Kidney epithelial cell (primary cell): Measurements from ENCODE around the gene CBLB. TPM values are rescaled to one million over a fixed set of nuclear protein-coding genes. Genes with fewer than 3 reads are reported as not detected.

Experiments used
- DNase-seq: peaks from one replicate; pipeline ENCODE4 v3.0.0-alpha.2; 2010; ENCODE audit warnings: low read depth
- H3K27me3 ChIP-seq: 2 replicates; pipeline ENCODE4 v1.6.0; 2011; ENCODE audit warnings: low read length; ENCODE audit not compliant: control insufficient read depth, insufficient read depth
- H3K36me3 ChIP-seq: 2 replicates; pipeline ENCODE4 v1.5.1; 2011; ENCODE audit warnings: low read length; ENCODE audit not compliant: control insufficient read depth, insufficient read depth
- H3K4me3 ChIP-seq: 2 replicates; pipeline ENCODE4 v1.5.1; 2011; ENCODE audit warnings: low read depth, mild to moderate bottlenecking, control low read depth, low read length
- total RNA-seq: library from RNA; depleted of rRNA; stranded (reverse); fragments of >200 nt; gene quantifications from 2 replicates; pipeline ENCODE4 v1.2.3, GENCODE V29; 2015
- TF ChIP-seq, protein P1 (sequence below): IDR thresholded peaks from 2 replicates; pipeline ENCODE4 v1.5.1; 2011; ENCODE audit warnings: mild to moderate bottlenecking, moderate library complexity, low read length, control low read depth, inconsistent platforms; ENCODE audit not compliant: insufficient read depth, poor library complexity, severe bottlenecking

The CBLB gene
- total RNA-seq, 1 donor from 2014 or later = 27.2 TPM

DNA sequence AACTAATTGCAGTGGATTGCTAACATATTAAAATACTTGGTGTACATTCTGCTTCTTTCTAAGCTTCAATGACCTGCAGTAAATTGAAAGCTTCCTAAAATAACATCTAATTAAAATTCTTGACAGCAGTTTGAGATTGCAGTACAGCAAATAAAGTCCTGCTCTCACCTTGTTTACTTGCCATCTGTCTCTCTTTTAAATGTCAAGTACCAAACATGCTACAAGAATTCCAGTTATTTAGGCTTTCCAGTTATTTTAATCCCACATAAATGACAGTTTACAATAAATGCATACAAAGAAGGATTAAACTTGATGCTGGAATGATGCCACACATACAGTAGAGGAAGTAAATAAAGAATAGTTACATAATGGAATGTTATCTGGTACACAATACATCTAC is 33.2 kb downstream of the CBLB start:
- DNase-seq = no peak
- TF ChIP-seq, protein P1, sequence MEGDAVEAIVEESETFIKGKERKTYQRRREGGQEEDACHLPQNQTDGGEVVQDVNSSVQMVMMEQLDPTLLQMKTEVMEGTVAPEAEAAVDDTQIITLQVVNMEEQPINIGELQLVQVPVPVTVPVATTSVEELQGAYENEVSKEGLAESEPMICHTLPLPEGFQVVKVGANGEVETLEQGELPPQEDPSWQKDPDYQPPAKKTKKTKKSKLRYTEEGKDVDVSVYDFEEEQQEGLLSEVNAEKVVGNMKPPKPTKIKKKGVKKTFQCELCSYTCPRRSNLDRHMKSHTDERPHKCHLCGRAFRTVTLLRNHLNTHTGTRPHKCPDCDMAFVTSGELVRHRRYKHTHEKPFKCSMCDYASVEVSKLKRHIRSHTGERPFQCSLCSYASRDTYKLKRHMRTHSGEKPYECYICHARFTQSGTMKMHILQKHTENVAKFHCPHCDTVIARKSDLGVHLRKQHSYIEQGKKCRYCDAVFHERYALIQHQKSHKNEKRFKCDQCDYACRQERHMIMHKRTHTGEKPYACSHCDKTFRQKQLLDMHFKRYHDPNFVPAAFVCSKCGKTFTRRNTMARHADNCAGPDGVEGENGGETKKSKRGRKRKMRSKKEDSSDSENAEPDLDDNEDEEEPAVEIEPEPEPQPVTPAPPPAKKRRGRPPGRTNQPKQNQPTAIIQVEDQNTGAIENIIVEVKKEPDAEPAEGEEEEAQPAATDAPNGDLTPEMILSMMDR = no peak
- no peaks in the 10 kb centered on the region for H3K27me3 ChIP-seq
- H3K4me3 ChIP-seq = no peak overlapping the region
- H3K36me3 ChIP-seq = peaks cover 2% of the 10 kb centered on the region

DNA sequence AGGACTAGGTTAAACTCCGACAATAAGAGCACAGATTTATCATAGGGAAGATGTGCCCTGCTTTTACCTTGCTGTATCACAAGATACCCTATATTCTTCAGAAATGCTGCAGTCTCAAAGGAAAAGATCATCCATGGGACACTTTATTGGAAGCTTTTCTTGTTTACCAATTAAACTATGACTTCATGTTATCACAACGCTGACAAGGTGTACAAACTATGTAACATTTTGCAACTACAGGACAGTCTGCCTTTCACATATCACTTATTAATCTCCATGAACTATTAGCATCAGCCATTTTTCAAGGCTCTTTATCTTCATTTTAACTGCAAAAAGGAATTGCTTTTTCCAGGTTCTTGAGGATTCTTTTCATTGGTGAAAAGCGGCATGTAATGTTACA is 34.0 kb downstream of the CBLB start:
- no peak for DNase-seq
- TF ChIP-seq, protein P1 = no peak

DNA sequence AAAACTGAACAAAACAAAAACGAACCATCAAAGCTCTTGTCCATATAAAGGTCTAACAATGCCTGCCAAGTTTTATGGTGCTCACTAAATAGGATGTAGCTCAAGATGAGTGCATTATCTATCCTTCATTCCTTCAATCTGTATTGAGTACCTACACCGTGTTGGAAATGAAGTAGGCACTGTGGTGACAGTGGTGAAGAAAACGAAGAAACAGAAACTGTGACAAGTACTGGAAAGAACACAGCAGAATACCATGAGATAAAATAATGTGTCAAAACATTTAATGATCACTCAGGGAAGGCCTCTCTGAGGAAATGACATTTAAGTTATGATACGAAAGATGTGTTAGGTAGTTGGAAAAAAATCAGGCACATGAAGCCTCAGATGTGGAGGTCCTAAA is 36.2 kb downstream of the CBLB start:
- Histone ChIP-seq H3K4me3 (no peak overlapping the region), H3K36me3 (peaks cover 2% of the 10 kb centered on the region), H3K27me3 (no peaks in the 10 kb centered on the region)
- no peak for DNase-seq
- TF ChIP-seq, protein P1 = no peak

More for the DNA sequence above, 34.0 kb downstream of the CBLB start:
- Histone ChIP-seq H3K27me3 (no peaks in the 10 kb centered on the region), H3K36me3 (peaks cover 2% of the 10 kb centered on the region), H3K4me3 (no peak overlapping the region)

DNA sequence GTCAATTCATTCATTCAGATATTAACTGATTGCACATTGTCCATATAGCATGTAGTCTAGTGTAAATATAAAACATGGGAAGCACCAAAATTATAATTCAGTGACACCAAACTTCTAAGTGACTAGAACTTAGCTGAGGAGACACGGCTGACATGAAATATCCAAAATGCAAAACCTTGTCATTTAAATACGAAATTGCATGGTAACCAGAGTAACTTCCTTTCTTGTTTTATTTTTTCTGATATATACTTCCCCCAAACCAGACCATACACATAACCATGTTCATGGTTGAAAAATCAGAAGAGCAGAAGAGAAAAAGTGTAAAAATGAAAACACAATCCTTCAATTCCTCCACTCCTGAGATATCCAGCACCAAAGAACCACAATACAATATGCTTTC is 38.0 kb downstream of the CBLB start:
- Histone ChIP-seq H3K4me3 (no peak overlapping the region), H3K27me3 (no peaks in the 10 kb centered on the region), H3K36me3 (no peaks in the 10 kb centered on the region)
- TF ChIP-seq, protein P1 = no peak
- no peak for DNase-seq

DNA sequence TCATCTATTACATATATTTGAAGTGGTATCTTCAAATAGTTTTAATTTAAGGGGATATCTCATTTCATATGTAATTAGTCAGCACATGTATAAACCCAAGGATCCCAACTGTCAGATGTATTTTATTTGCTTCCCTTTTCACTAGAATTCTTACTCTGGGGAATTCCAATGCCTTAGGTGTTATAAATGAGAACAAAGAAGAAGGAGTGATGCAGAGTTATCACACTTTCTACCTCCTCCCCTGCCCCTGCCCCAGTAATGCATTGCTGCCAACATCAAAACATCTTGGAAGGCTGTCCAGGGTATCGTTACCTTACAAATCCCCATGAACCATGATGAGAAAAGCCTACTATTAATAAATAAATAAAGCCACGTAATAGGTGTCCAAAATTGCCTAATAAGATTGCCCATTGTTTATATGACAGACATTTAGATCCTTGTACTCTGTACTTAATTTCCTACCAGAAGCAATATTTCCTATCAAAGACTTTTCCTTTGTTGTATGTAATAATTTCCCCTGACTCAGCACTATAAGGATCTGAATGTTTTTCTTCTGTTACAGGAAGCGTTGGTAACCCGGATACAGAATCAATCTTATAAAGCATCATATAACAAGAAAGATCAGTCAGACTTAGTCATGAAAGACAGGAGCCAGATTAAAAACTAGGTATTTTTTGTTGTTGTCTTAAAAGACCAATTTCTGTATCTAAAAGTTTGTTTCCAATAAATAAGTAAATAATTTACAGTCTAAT is 38.8 kb downstream of the CBLB start:
- no peaks in the 10 kb centered on the region for H3K36me3 ChIP-seq
- no peak overlapping the region for H3K4me3 ChIP-seq
- no peaks in the 10 kb centered on the region for H3K27me3 ChIP-seq
- DNase-seq = no peak
- TF ChIP-seq, protein P1 = no peak

DNA sequence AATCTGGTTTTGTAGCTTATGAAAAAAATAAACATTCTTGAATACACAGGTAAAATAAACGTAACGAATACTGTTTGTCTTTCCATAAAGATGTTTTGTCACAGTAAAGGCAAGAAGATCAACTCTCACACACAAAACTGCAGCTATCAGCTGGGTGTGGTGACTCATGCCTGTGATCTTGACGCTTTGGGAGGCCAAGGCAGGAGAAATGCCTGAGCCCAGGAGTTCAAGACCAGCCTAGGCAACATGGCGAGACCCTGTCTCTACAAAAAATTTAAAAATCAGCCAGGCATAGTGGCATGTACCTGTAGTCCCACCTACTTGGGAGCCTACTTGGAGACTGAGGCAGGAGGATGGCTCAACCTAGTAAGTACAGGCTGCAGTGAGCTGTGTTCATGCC is 39.6 kb downstream of the CBLB start:
- Histone ChIP-seq H3K27me3 (no peaks in the 10 kb centered on the region), H3K4me3 (no peak overlapping the region), H3K36me3 (no peaks in the 10 kb centered on the region)
- no peak for DNase-seq
- TF ChIP-seq, protein P1 = no peak
